Measurements from ENCODE around the gene HTRA3.

DNA sequence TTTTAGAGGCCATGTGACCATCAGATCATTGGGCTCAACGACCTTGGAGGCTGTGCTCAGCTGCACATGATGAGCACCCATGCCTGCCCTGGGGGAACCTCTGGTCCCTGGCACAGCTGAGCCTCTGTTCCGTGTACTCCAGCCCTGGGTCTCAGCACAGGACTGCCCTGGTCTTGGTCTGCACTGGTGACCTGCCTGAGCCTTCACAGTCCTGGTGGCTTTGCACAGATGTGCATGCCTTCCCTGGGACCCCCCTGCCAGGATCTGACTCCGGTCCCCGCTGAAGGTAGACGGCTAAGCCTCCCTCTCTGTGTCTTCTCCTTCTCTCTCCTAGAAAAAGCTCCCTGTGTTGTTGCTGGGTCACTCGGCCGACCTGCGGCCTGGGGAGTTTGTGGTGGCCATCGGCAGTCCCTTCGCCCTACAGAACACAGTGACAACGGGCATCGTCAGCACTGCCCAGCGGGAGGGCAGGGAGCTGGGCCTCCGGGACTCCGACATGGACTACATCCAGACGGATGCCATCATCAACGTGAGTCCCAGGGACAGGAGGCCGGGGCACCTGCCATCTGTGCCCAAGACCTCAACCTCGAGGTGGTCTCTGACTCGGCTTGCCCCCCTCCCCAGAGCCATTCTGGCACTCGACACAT, 21.6 kb downstream of the HTRA3 start:
- TF ChIP-seq, protein P1, sequence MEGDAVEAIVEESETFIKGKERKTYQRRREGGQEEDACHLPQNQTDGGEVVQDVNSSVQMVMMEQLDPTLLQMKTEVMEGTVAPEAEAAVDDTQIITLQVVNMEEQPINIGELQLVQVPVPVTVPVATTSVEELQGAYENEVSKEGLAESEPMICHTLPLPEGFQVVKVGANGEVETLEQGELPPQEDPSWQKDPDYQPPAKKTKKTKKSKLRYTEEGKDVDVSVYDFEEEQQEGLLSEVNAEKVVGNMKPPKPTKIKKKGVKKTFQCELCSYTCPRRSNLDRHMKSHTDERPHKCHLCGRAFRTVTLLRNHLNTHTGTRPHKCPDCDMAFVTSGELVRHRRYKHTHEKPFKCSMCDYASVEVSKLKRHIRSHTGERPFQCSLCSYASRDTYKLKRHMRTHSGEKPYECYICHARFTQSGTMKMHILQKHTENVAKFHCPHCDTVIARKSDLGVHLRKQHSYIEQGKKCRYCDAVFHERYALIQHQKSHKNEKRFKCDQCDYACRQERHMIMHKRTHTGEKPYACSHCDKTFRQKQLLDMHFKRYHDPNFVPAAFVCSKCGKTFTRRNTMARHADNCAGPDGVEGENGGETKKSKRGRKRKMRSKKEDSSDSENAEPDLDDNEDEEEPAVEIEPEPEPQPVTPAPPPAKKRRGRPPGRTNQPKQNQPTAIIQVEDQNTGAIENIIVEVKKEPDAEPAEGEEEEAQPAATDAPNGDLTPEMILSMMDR (IDR thresholded peaks at IDR 0.05), result no peak
- TF ChIP-seq POLR2A (IDR thresholded peaks at IDR 0.05), result no peak

Measured in suprapubic skin (tissue), 3 donors.